Activated CD4-positive, alpha-beta T cell treated with anti-CD3 and anti-CD28 coated beads, Interleukin-2, amount 50 U/mL, for 4 hours (primary cell): ENCODE results near the gene ROS1.
"Not testable (repeated sequence)": the region's sequence is repeated elsewhere in the genome, so short reads cannot be mapped to it uniquely, and the experiment has no call there.

ENCODE experiments used
- DNase-seq, 2 experiments: peaks; one replicate each; pipeline ENCODE4 v3.0.0-alpha.2; 2020

Gene ROS1

GRCh38 chr6:117264692-117265409, 160.9 kb downstream of the ROS1 start:
- DNase-seq = no peak

- no peak for DNase-seq
These were observed 161.4 kb downstream of the ROS1 start for GRCh38 chr6:117264369-117264691.

DNA sequence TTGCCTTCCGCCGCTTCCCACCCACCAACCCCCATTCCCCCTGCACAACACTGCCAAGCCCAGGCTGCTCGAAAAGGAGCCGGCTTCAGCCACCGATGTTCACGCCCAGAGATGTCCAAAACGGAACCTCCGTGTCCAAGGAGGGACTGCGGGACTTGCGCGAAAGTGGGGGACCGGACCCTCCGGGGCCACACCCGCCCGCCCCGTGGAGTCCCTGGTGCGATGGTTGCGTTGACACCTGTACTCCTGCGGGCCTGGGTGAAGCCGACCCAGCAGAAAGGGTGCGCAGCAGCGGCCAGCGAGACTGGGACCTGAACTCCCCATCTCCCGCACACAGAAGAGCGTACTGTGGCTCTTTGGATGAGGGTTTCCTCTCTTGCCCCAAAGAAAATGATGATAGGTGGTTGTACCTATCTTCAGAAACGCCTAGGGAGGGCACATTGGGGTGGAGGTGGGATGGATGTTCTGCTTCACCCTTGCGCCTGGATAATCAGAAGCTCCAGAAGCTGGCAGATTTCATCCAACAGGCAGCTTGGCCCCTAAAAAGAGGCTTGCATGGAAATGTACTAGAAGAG, 162.3 kb downstream of the ROS1 start:
- no peak for DNase-seq

DNA sequence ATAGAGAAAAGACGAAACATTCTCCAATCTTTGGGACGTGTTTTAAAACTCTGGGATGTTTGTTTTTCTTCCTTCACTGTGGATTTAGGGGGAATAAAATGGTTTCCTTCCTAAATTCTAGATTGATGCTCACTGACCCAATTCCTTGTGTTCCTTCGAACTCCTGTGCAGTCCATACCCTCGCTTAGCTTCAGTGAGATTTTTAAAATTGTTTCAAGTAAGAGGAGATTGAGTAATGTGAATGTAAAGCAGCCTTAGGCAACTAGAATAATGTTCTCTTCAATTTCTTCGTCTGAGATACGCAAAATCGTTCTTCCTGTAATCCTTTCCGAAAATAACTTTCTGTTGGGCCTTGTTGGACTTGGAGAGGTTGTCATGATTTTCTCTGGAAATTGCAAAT, 162.9 kb downstream of the ROS1 start:
- DNase-seq = no peak

DNA sequence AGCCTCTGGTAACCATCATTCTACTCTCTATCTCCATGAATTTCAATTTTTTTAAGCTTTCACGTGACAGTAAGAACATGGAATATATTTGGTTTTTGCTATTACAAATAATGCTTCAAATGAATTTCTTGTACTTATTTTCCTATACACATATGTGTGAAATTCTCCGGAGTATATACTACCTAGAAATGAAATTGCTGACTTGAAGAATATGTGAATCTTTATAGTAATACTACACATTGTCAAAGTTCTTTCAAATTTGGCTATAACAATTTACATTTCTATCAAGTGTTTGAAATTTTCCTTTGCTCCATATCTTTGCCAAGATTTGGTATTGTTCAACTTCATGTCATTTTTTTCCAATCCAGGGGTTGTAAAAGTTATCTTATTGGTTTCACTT, 172.0 kb downstream of the ROS1 start:
- no peak for DNase-seq

DNA sequence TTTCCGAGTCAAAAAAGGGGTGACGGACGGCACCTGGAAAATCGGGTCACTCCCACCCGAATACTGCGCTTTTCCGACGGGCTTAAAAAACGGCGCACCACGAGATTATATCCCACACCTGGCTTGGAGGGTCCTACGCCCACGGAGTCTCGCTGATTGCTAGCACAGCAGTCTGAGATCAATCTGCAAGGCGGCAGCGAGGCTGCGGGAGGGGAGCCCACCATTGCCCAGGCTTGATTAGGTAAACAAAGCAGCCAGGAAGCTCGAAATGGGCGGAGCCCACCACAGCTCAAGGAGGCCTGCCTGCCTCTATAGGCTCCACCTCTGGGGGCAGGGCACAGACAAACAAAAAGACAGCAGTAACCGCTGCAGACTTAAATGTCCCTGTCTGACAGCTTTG, 180.8 kb downstream of the ROS1 start:
- not testable (repeated sequence) for DNase-seq

GRCh38 chr6:117244571-117244970, 181.2 kb downstream of the ROS1 start:
- DNase-seq = not testable (repeated sequence)
